Measurements from ENCODE around the gene RNF26. TPM values are rescaled to one million over a fixed set of nuclear protein-coding genes. Genes with fewer than 3 reads are reported as not detected.

Gene RNF26
- total RNA-seq, 2 experiments from 2014 or later = 30.2 to 31.9 TPM

DNA sequence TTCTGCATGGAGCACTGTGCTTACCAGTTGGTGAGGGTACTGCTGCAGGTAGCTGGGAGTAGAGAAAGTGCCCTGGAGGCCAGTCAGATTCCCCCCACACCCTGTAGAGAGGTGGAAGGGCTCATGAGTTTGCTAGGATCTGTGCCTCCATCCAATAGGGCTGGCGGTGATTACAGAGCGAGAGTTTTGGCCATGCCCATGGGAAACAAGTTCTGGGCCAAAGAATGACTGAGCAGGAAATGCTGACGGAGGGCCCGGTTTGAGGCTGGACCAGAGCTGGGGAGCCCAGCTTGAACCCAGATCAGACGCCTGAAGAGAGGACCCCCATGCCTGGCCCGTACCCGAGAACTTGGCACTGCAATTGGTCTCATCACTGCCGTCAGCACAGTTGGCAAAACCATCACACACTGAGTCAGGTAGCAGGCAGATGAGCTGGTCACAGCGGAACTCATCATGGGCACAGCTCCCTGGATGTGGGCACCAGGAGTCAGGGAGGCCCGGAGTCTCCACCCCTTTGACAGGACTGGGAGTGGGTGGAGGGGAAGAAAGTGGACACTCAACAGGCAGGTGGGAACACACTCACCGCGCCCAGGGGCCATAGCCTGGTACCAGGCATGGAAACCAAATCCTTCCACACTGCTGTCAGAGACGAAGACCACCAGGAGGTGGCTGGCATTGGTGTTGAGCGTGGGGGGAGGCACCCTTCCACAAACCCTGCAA is 10.1 kb downstream of the RNF26 start:
- DNase-seq (no peak), ATAC-seq (no peak)
- H3K27ac Mint-ChIP-seq = no peak overlapping the region
- peaks cover 23% of the 10 kb centered on the region for H3K27me3 Mint-ChIP-seq
- H3K4me3 Mint-ChIP-seq = no peak overlapping the region
- ChIA-PET POLR2A (no interaction called here), CTCF (interaction anchor here (0.8 to 4.9 kb wide), 6 partner anchors 12 to 130 kb away, joined by 3 to 37 read pairs (median 4); no protein-coding TSS in a partner anchor)
- TF ChIP-seq, protein P1, sequence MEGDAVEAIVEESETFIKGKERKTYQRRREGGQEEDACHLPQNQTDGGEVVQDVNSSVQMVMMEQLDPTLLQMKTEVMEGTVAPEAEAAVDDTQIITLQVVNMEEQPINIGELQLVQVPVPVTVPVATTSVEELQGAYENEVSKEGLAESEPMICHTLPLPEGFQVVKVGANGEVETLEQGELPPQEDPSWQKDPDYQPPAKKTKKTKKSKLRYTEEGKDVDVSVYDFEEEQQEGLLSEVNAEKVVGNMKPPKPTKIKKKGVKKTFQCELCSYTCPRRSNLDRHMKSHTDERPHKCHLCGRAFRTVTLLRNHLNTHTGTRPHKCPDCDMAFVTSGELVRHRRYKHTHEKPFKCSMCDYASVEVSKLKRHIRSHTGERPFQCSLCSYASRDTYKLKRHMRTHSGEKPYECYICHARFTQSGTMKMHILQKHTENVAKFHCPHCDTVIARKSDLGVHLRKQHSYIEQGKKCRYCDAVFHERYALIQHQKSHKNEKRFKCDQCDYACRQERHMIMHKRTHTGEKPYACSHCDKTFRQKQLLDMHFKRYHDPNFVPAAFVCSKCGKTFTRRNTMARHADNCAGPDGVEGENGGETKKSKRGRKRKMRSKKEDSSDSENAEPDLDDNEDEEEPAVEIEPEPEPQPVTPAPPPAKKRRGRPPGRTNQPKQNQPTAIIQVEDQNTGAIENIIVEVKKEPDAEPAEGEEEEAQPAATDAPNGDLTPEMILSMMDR (IDR thresholded peaks at IDR 0.05) = no peak
- H3K9me3 Mint-ChIP-seq = no peaks in the 10 kb centered on the region
- intact Hi-C loops (cut with micrococcal nuclease) = no loop called here
- peaks cover 8% of the 10 kb centered on the region for H3K4me1 Mint-ChIP-seq (ENCODE audit: low read depth)
- peaks cover under 1% of the 10 kb centered on the region for H3K36me3 Mint-ChIP-seq (ENCODE audit: low read depth)

DNA sequence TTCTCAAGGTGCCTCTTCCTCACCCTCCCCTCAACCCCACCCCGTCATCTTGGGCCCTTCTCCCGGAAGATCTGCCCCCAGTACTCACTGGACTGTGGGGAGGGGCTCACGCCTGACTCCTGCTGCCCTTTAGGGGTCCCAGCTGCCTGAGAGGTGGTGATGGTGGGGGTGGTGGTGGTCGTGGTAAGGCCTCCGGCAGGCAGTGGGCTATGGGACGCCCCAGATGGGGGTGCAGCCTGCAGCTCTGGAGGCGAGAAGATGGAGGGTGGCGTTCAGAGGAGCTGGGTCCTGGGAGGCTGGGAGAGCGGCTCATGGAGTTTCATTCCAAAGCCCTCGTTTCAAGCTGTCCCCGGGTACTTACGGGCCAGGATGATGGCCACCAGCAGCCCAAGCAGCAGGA is 11.4 kb downstream of the RNF26 start:
- ChIA-PET POLR2A (no interaction called here), CTCF (interaction anchor here (0.9 to 4.9 kb wide), 3 partner anchors 11 to 129 kb away, joined by 3 to 37 read pairs (median 3); no protein-coding TSS in a partner anchor)
- ATAC-seq (no peak), DNase-seq (no peak)
- intact Hi-C loops (cut with micrococcal nuclease) = no loop called here
- Mint-ChIP-seq H3K9me3 (no peaks in the 10 kb centered on the region), H3K36me3 (ENCODE audit: low read depth) (no peaks in the 10 kb centered on the region), H3K4me1 (ENCODE audit: low read depth) (peaks cover 12% of the 10 kb centered on the region), H3K4me3 (no peak overlapping the region), H3K27ac (no peak overlapping the region), H3K27me3 (peaks cover 22% of the 10 kb centered on the region)
- TF ChIP-seq, protein P1 (IDR thresholded peaks at IDR 0.05) = no peak

DNA sequence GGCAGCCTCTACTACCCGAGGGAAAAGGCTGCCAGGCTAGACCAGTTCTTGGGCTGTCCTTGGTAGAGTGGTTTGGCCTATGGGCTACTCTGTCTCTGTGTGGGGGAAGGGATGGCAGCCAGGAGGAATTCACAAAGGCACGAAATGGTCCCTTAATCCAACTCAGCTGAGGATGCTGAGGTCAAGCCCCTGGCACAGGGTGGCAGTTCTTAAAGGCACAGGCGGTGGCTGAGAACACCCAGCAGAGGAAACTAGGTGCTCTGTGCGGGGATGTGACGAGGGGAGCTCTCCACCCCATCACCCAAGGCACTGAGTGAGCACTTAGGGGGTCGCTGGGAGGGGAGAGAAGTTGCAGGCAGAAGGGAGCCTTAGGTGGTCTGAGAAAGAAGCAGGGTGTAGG is 12.3 kb downstream of the RNF26 start, which contains the start of gene MFRP:
TSS of gene MFRP (minus strand) at position 101 of the 400 bp plus-strand sequence. CDS start 192 bp downstream, outside the sequence.
- Mint-ChIP-seq H3K36me3 (ENCODE audit: low read depth) (no peaks in the 10 kb centered on the region), H3K4me3 (no peak within 1 kb of the TSS), H3K4me1 (ENCODE audit: low read depth) (peaks cover 6% of the 10 kb centered on the region), H3K27me3 (peaks cover 17% of the 10 kb centered on the region), H3K9me3 (no peaks in the 10 kb centered on the region), H3K27ac (no peak within 1 kb of the TSS)
- TF ChIP-seq, protein P1 (IDR thresholded peaks at IDR 0.05) = no peak
- CTCF ChIA-PET = interaction anchor here (1.1 to 4.9 kb wide), 3 partner anchors 8 to 128 kb away, joined by 3 to 37 read pairs (median 19); no protein-coding TSS in a partner anchor
- intact Hi-C loops (cut with micrococcal nuclease) = no loop called here
- DNase-seq (no peak), ATAC-seq (no peak)
- POLR2A ChIA-PET = no interaction called here

DNA sequence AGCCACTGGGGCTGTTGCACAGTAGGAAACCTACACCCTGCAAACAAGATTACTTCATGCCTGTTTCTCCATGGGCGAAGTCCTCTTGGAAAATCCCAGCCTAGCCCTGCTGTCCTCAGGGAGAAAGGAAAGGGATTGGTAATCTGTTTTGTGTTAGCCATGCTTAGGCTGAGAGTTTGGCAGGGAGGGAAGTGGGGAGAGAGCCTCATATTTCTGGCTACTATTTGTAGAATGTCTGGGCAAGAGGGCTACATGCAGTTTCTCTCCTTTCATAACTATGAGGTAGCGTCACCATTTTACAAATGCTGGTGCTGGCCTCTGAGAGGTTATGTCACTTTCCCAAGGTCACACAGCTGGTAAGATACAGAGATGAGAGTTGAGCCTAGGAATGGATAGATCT is 12.9 kb downstream of the RNF26 start:
- POLR2A ChIA-PET = no interaction called here
- Mint-ChIP-seq H3K4me1 (ENCODE audit: low read depth) (peaks cover 6% of the 10 kb centered on the region), H3K4me3 (no peak overlapping the region), H3K27ac (no peak overlapping the region), H3K9me3 (no peaks in the 10 kb centered on the region), H3K27me3 (peaks cover 18% of the 10 kb centered on the region), H3K36me3 (ENCODE audit: low read depth) (no peaks in the 10 kb centered on the region)
- CTCF ChIA-PET = interaction anchor here (1.3 to 4.9 kb wide), 4 partner anchors 9 to 35 kb away, joined by 3 to 37 read pairs (median 12); no protein-coding TSS in a partner anchor
- TF ChIP-seq, protein P1 (IDR thresholded peaks at IDR 0.05) = no peak
- ATAC-seq (no peak), DNase-seq (no peak)
- intact Hi-C loops (cut with micrococcal nuclease) = no loop called here
